Tibial artery (tissue), 4 donors: ENCODE measurements around the gene USF2.
A peak's percentile ranks its signal among the peaks of the same experiment; 100 is the strongest.

ENCODE experiments used
- DNase-seq, 2 donors: peaks; one replicate each; pipeline ENCODE4 v3.0.0-alpha.2; 2019
- H3K27ac ChIP-seq, 2 donors: fragments of 200-600 bp; sonication (generic) in 1 of 2; 1 replicate in 1 of 2; 2 replicates in 1 of 2; pipeline ENCODE4 v1.5.1; 2018 to 2019; ENCODE audit warnings: mild to moderate bottlenecking in 1 of 2
- H3K27me3 ChIP-seq, 2 donors: fragments of 200-600 bp; sonication (generic) in 1 of 2; one replicate each; pipeline versions ENCODE4 v1.5.1 to v1.6.0; 2016 to 2019
- H3K36me3 ChIP-seq, 3 donors: fragments of 200-600 bp; sonication (generic) in 2 of 3; one replicate each; pipeline ENCODE4 v1.5.1; 2016 to 2019; ENCODE audit warnings: mild to moderate bottlenecking in 2 of 3
- H3K4me1 ChIP-seq, 4 donors: fragments of 200-600 bp; sonication (generic) in 2 of 4; 1 replicate in 3 of 4; 2 replicates in 1 of 4; pipeline ENCODE4 v1.5.1; 2016 to 2019
- H3K4me3 ChIP-seq, 2 donors: fragments of 200-600 bp; sonication (generic) in 1 of 2; 1 replicate in 1 of 2; 2 replicates in 1 of 2; pipeline ENCODE4 v1.5.1; 2018 to 2019; ENCODE audit warnings: mild to moderate bottlenecking in 2 of 2
- H3K9me3 ChIP-seq, 3 donors: fragments of 200-600 bp; sonication (generic) in 1 of 3; one replicate each; pipeline ENCODE4 v1.5.1; 2016 to 2019
- intact Hi-C: fragments of 100-400 bp; cut with DNase I; formaldehyde crosslinking; loops from one replicate; pipeline ENCODE4 v1.15.0; 2023; ENCODE audit warnings: low total_unique reads
- TF ChIP-seq, protein P1 (sequence below), 2 experiments: fragments of 200-600 bp in 1 of 2; fragments of 450-650 bp in 1 of 2; IDR thresholded peaks; one replicate each; pipeline ENCODE4 v1.5.1; 2017 to 2019; ENCODE audit warnings: antibody characterized with exemption in 2 of 2, mild to moderate bottlenecking in 1 of 2, moderate library complexity in 1 of 2

USF2 gene

GRCh38 chr19:35249146-35249847 is 19.5 kb upstream of the USF2 start:
- DNase-seq: peak in 1 of 2 donors; percentile 61
- Histone ChIP-seq H3K27ac (peak overlapping the region; percentile 15 to 42), H3K4me1 (peaks cover 0 to 22% (median 15%) of the 10 kb centered on the region in 4 donors), H3K36me3 (no peaks in the 10 kb centered on the region), H3K9me3 (no peaks in the 10 kb centered on the region), H3K4me3 (peak overlapping the region; percentile 42 to 52), H3K27me3 (peaks cover 0 to 43% of the 10 kb centered on the region in 2 donors)
- intact Hi-C loops: no loop called here
- TF ChIP-seq, protein P1, sequence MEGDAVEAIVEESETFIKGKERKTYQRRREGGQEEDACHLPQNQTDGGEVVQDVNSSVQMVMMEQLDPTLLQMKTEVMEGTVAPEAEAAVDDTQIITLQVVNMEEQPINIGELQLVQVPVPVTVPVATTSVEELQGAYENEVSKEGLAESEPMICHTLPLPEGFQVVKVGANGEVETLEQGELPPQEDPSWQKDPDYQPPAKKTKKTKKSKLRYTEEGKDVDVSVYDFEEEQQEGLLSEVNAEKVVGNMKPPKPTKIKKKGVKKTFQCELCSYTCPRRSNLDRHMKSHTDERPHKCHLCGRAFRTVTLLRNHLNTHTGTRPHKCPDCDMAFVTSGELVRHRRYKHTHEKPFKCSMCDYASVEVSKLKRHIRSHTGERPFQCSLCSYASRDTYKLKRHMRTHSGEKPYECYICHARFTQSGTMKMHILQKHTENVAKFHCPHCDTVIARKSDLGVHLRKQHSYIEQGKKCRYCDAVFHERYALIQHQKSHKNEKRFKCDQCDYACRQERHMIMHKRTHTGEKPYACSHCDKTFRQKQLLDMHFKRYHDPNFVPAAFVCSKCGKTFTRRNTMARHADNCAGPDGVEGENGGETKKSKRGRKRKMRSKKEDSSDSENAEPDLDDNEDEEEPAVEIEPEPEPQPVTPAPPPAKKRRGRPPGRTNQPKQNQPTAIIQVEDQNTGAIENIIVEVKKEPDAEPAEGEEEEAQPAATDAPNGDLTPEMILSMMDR (IDR thresholded peaks at IDR 0.05): no peak

DNA sequence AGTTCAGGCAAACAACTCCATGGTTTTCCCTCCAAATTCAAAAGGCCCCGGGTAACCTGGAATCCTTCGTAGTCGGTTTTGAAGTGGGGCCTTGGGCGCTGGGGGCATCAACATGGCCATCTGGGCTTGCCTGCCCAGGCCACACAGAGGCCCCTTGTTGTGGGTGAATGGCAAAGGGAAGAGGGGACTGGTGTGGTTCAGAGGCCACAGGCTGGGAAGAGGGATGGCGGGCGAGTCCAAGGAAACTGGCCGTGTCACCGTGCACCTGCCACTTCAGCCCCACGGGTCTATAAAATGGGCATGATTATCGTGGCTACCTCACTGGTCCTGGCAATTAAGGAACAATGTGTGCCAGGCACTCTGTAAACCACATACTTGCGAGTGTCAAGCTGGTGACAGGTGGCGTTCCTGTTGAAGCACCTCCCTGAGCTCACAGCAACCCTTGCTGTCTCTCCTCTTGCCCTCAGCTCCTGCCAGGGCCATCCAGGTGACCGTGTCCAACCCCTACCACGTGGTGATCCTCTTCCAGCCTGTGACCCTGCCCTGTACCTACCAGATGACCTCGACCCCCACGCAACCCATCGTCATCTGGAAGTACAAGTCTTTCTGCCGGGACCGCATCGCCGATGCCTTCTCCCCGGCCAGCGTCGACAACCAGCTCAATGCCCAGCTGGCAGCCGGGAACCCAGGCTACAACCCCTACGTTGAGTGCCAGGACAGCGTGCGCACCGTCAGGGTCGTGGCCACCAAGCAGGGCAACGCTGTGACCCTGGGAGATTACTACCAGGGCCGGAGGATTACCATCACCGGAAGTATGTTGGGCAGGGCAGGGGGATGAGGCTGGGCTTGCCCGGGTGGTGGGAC is 18.7 kb upstream of the USF2 start:
- H3K27me3 ChIP-seq: peaks cover 0 to 47% of the 10 kb centered on the region in 2 donors
- H3K9me3 ChIP-seq: no peaks in the 10 kb centered on the region
- H3K36me3 ChIP-seq: no peaks in the 10 kb centered on the region
- DNase-seq: peak in 1 of 2 donors; percentile 61
- peaks cover 0 to 22% (median 15%) of the 10 kb centered on the region in 4 donors for H3K4me1 ChIP-seq
- intact Hi-C loops: no loop called here
- H3K4me3 ChIP-seq: peak overlapping the region in 1 of 2 donors; percentile 42
- no peak overlapping the region for H3K27ac ChIP-seq
- TF ChIP-seq, protein P1 (IDR thresholded peaks at IDR 0.05): no peak

DNA sequence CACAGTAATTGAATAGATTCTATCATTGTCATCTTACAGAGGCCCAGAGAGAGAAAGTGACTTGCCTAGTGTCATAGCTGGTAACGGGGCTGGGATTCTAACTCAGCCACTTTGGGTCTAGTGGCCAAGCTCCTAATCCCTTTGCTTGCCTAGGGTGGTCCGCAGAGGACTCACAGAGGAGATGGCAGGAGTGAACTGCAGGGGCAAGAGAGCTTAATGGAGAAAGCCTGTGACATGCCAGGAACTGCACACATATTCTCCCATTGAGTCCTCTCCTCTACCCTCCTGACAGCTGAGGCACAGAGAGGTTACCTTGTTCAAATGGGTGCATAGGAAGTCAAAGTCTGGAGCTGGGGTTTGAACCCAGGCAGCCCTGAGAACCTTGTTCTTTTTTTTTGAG is 17.3 kb upstream of the USF2 start:
- intact Hi-C loops: no loop called here
- H3K9me3 ChIP-seq: no peaks in the 10 kb centered on the region
- DNase-seq: no peak

DNA sequence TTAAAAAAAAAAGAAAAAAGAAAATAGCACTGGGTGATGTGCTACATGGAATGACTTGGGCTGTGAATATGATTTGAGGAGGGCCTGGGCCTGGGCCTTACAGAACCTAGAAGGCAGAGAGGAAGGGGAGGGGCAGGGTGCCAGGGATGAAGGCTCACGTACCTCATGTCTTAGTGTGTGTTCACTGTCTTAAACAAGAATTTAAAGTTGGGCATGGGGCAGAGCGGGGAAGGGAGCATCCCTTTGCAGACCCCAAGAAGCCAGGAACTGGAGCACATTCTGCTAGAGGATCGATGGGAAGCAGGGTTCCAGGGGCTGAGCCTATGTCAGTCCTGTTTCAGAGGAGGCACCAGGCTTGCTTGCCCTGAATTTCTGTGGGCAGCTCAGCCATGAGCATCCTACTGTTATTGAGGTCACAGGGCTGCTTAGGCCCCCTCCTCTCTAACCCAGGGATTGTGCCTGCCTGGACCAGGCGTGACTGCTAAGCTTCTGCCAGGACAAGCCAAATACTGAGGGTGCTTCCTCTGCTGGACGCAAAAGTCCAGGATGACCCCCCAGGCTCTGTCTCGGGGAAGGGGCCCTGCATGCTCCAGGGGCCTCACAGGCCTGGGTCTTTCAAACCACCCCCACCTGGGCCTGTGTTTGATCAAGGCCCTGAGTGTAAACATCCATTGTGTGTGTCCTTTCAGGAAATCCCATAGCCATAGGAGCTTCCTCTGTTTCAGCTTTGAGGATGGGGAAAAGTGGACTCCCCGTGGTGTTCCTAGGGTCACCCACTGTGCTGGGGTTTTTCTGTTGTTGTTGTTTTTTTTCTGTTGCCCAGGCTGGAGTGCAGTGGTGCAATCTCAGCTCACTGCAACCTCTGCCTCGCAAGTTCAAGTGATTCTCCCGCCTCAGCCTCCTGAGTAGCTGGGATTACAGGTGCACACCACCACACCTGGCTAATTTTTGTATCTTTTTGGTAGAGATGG is 15.2 kb upstream of the USF2 start:
- H3K27ac ChIP-seq: no peak overlapping the region
- peaks cover 0 to under 1% (median 0%) of the 10 kb centered on the region in 3 donors for H3K36me3 ChIP-seq

More for the DNA sequence above, 17.3 kb upstream of the USF2 start:
- no peak overlapping the region for H3K4me3 ChIP-seq
- TF ChIP-seq, protein P1 (IDR thresholded peaks at IDR 0.05): no peak
- H3K36me3 ChIP-seq: no peaks in the 10 kb centered on the region
- no peak overlapping the region for H3K27ac ChIP-seq
- peaks cover 0 to 22% (median 15%) of the 10 kb centered on the region in 4 donors for H3K4me1 ChIP-seq
- H3K27me3 ChIP-seq: peaks cover 0 to 51% of the 10 kb centered on the region in 2 donors

More for the DNA sequence above, 15.2 kb upstream of the USF2 start:
- H3K27me3 ChIP-seq: peaks cover 0 to 55% of the 10 kb centered on the region in 2 donors
- intact Hi-C loops: no loop called here
- H3K4me3 ChIP-seq: no peak overlapping the region
- no peak for DNase-seq
- TF ChIP-seq, protein P1 (IDR thresholded peaks at IDR 0.05): no peak
- H3K9me3 ChIP-seq: no peaks in the 10 kb centered on the region
- H3K4me1 ChIP-seq: peaks cover 0 to 10% (median 7%) of the 10 kb centered on the region in 4 donors
